Fibroblast of lung (primary cell): ENCODE results near the gene FCER2. TPM values are rescaled to one million over a fixed set of nuclear protein-coding genes. Genes with fewer than 3 reads are reported as not detected.

Source experiments
- DNase-seq, 2 donors: peaks; one replicate each; pipeline versions ENCODE4 v3.0.0 to v3.0.0-alpha.2; 2010; ENCODE audit warnings: low read depth in 2 of 2
- H2AFZ ChIP-seq: 2 replicates; pipeline ENCODE4 v1.5.1; 2012; ENCODE audit warnings: low read length, control low read depth, inconsistent platforms
- H3K27ac ChIP-seq: 2 replicates; pipeline ENCODE4 v1.5.1; 2011; ENCODE audit warnings: low read length, control low read depth; ENCODE audit not compliant: insufficient read depth
- H3K27me3 ChIP-seq: 2 replicates; pipeline ENCODE4 v1.5.1; 2011; ENCODE audit warnings: mild to moderate bottlenecking, low read length; ENCODE audit not compliant: control insufficient read depth, insufficient read depth
- H3K36me3 ChIP-seq: 2 replicates; pipeline ENCODE4 v1.5.1; 2011; ENCODE audit warnings: low read length; ENCODE audit not compliant: control insufficient read depth, insufficient read depth
- H3K4me1 ChIP-seq: 2 replicates; pipeline ENCODE4 v1.5.1; 2011; ENCODE audit warnings: low read length; ENCODE audit not compliant: control insufficient read depth, insufficient read depth; ENCODE audit errors: extremely low read depth
- H3K4me2 ChIP-seq: 2 replicates; pipeline ENCODE4 v1.5.1; 2011; ENCODE audit warnings: low read length, control low read depth; ENCODE audit not compliant: insufficient read depth; ENCODE audit errors: extremely low read depth
- H3K4me3 ChIP-seq, 4 experiments: fragments of 200-600 bp in 1 of 4; sonication (generic) in 1 of 4; replicated peaks in 1 of 4; 2 replicates each; pipeline ENCODE4 v1.5.1; 2011 to 2016; ENCODE audit warnings: low read length in 4 of 4, low read depth in 3 of 4, mild to moderate bottlenecking in 3 of 4, control low read depth in 2 of 4, inconsistent platforms in 1 of 4, mixed read lengths in 1 of 4; ENCODE audit not compliant: insufficient read depth in 1 of 4; ENCODE audit errors: control extremely low read depth in 1 of 4
- H3K79me2 ChIP-seq: 2 replicates; pipeline ENCODE4 v1.5.1; 2012; ENCODE audit warnings: mild to moderate bottlenecking, low read length, inconsistent platforms; ENCODE audit not compliant: control insufficient read depth, insufficient read depth
- H3K9ac ChIP-seq: 2 replicates; pipeline ENCODE4 v1.5.1; 2011; ENCODE audit warnings: mild to moderate bottlenecking, low read length, control low read depth; ENCODE audit not compliant: insufficient read depth
- H3K9me3 ChIP-seq: 2 replicates; pipeline ENCODE4 v1.5.1; 2012; ENCODE audit warnings: low read depth, low read length; ENCODE audit not compliant: control insufficient read depth, insufficient read depth
- H4K20me1 ChIP-seq: 2 replicates; pipeline ENCODE4 v1.5.1; 2011; ENCODE audit warnings: low read length; ENCODE audit not compliant: control insufficient read depth, insufficient read depth; ENCODE audit errors: extremely low read depth
- EZH2 ChIP-seq: IDR thresholded peaks from 2 replicates; pipeline ENCODE4 v1.5.1; 2012; ENCODE audit warnings: low read length, control low read depth, mild to moderate bottlenecking; ENCODE audit errors: missing control alignments
- polyA plus RNA-seq, 2 donors: library from polyadenylated mRNA; depleted of rRNA in 1 of 2; stranded (reverse) in 1 of 2; unstranded in 1 of 2; fragments of >200 nt; gene quantifications; 2 replicates each; pipeline ENCODE4 v1.2.1, GENCODE V29; 2011 to 2012; ENCODE audit warnings: missing spikeins in 1 of 2
- total RNA-seq: library from RNA; depleted of rRNA; stranded (reverse); fragments of >200 nt; gene quantifications from 2 replicates; pipeline ENCODE4 v1.2.1, GENCODE V29; 2014
- TF ChIP-seq, protein P1 (sequence below), 2 donors: IDR thresholded peaks in 1 of 2; conservative IDR thresholded peaks in 1 of 2; 1 replicate in 1 of 2; 2 replicates in 1 of 2; pipeline ENCODE4 v1.5.1; 2011 to 2012; ENCODE audit warnings: low read length in 2 of 2, control low read depth in 1 of 2, inconsistent platforms in 1 of 2, low read depth in 1 of 2, mild to moderate bottlenecking in 1 of 2

FCER2 gene
- total and polyA plus RNA-seq, 2 donors (not counting 1 experiment from before 2014, with no cell fraction given) = not detected

DNA sequence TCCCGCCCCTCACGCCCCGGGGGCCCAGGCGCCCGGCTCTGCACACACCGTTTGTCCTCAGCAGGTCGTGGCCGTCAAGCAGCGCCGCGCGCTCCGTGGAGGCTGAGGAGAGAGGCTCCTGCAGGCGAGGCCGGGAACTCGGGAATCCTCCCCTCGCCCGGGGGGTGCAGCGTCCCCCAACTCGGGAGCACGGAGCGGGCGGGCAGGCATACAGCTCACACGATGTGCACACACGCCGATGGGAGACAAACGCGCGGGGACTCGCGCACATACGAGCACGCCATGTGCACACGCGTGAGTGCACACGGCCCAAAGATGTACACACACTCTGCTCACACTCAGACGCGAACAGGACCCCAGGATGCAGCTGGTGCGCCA lies 29.3 kb upstream of the FCER2 start:
- no peaks in the 10 kb centered on the region for H3K79me2 ChIP-seq
- no peak overlapping the region for H3K9ac ChIP-seq
- no peaks in the 10 kb centered on the region for H3K36me3 ChIP-seq
- no peak overlapping the region for H3K27ac ChIP-seq
- peaks cover 3% of the 10 kb centered on the region for H3K27me3 ChIP-seq
- H3K4me1 ChIP-seq = no peaks in the 10 kb centered on the region
- H3K9me3 ChIP-seq = no peaks in the 10 kb centered on the region
- no peak overlapping the region for H3K4me3 ChIP-seq
- no peak overlapping the region for H2AFZ ChIP-seq
- no peaks in the 10 kb centered on the region for H4K20me1 ChIP-seq
- TF ChIP-seq EZH2 = no peak
- TF ChIP-seq, protein P1, sequence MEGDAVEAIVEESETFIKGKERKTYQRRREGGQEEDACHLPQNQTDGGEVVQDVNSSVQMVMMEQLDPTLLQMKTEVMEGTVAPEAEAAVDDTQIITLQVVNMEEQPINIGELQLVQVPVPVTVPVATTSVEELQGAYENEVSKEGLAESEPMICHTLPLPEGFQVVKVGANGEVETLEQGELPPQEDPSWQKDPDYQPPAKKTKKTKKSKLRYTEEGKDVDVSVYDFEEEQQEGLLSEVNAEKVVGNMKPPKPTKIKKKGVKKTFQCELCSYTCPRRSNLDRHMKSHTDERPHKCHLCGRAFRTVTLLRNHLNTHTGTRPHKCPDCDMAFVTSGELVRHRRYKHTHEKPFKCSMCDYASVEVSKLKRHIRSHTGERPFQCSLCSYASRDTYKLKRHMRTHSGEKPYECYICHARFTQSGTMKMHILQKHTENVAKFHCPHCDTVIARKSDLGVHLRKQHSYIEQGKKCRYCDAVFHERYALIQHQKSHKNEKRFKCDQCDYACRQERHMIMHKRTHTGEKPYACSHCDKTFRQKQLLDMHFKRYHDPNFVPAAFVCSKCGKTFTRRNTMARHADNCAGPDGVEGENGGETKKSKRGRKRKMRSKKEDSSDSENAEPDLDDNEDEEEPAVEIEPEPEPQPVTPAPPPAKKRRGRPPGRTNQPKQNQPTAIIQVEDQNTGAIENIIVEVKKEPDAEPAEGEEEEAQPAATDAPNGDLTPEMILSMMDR (conservative IDR thresholded peaks at IDR 0.05 in 1 of 2, IDR thresholded peaks at IDR 0.05 in 1 of 2; ENCODE audit: low read depth in 1 of 2, low read length in 2 of 2) = no peak
- no peak overlapping the region for H3K4me2 ChIP-seq
- DNase-seq = no peak

GRCh38 chr19:7730286-7731217 lies 28.6 kb upstream of the FCER2 start:
- H3K36me3 ChIP-seq = no peaks in the 10 kb centered on the region
- no peak for TF ChIP-seq EZH2
- TF ChIP-seq, protein P1 (conservative IDR thresholded peaks at IDR 0.05 in 1 of 2, IDR thresholded peaks at IDR 0.05 in 1 of 2; ENCODE audit: low read depth in 1 of 2, low read length in 2 of 2) = no peak
- H3K27ac ChIP-seq = no peak overlapping the region
- H3K9ac ChIP-seq = no peak overlapping the region
- H3K27me3 ChIP-seq = peaks cover 3% of the 10 kb centered on the region
- no peaks in the 10 kb centered on the region for H3K4me1 ChIP-seq
- no peak overlapping the region for H2AFZ ChIP-seq
- DNase-seq = no peak
- no peaks in the 10 kb centered on the region for H4K20me1 ChIP-seq
- no peak overlapping the region for H3K4me3 ChIP-seq
- H3K4me2 ChIP-seq = no peak overlapping the region
- no peaks in the 10 kb centered on the region for H3K9me3 ChIP-seq
- H3K79me2 ChIP-seq = no peaks in the 10 kb centered on the region

DNA sequence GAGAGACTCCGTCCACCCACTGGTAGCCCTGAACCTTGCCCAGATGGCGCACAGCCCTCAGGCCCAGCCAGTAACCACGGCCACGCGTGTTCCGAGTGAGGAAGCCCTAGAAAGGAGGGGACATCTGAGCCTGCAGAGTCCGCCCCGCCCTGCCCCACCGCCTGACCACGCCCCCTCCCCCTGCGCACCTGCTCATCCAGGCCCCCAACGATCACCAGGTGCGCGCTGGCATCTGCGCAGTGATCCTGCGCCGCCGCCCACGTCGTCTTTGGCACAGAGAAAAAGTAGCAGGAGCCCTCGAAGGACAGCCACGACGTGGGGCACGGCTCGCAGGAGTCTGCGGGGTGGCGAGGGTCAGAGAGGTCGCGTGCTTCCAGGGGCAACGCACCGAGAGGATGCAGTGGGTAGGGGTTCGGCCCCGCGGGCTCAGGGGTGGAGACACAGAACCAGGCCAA lies 27.9 kb upstream of the FCER2 start:
- H2AFZ ChIP-seq = no peak overlapping the region
- no peaks in the 10 kb centered on the region for H4K20me1 ChIP-seq
- DNase-seq = no peak
- H3K9me3 ChIP-seq = no peaks in the 10 kb centered on the region
- no peaks in the 10 kb centered on the region for H3K36me3 ChIP-seq
- TF ChIP-seq EZH2 = no peak
- TF ChIP-seq, protein P1 (conservative IDR thresholded peaks at IDR 0.05 in 1 of 2, IDR thresholded peaks at IDR 0.05 in 1 of 2; ENCODE audit: low read depth in 1 of 2, low read length in 2 of 2) = no peak
- no peak overlapping the region for H3K9ac ChIP-seq
- H3K4me2 ChIP-seq = no peak overlapping the region
- no peak overlapping the region for H3K4me3 ChIP-seq
- H3K4me1 ChIP-seq = no peaks in the 10 kb centered on the region
- H3K27ac ChIP-seq = no peak overlapping the region
- H3K27me3 ChIP-seq = peaks cover 3% of the 10 kb centered on the region
- no peaks in the 10 kb centered on the region for H3K79me2 ChIP-seq
